ENCODE results near the gene B3GALT2. TPM values are rescaled to one million over a fixed set of nuclear protein-coding genes. Genes with fewer than 3 reads are reported as not detected.

Gene B3GALT2
- total and polyA plus RNA-seq, 2 of the 4 experiments (the other 2 are of a cell fraction): 1.8 to 4.5 TPM

DNA sequence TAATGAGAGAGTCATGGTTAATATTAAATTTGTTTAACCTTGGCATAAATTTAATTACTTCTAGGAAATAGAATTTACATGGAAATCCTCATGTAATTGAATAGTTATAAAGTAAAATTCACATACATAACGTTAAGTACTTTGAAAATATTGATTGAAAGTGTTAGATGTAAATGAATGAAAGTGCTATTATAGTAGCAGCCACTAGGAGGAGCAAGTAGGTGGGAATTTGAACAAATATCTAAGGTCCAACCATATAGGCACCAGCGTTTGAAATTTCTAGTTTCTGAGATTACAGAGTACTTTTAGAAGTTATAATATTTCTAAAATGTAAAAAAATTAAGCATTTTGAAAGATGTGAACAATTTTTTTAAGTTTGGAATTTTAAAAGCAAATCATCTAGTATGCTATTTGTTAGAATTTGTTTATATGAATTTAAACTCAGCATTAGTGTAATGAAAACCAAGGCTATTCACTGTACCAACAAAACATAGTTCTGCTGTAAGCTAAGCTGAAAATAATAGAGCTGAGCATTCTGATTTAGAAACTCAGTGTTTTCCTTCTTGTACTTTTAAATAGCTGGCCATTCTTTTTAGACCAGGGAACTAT, 3.3 kb downstream of the B3GALT2 start:
- Histone ChIP-seq H2AFZ (replicated peaks; ENCODE audit: low read length, poor library complexity) (no peak overlapping the region), H4K20me1 (ENCODE audit: insufficient read depth, low read length) (peaks cover 7% of the 10 kb centered on the region; the same call in 1 of the 2 replicates), H3K23ac (ENCODE audit: low read depth, low read length) (no peak overlapping the region), H3K9ac (ENCODE audit: low read depth, low read length) (peak overlapping the region; percentile 37; the same call in 1 of the 2 replicates), H2BK5ac (ENCODE audit: low read depth, low read length, poor library complexity, severe bottlenecking) (peak overlapping the region; percentile 24), H3K4me3 (ENCODE audit: insufficient read depth, low read depth, low read length) (peak overlapping the region; percentile 32; the same call in 1 of the 2 replicates), H3K27ac (ENCODE audit: insufficient read depth, low read length) (peak overlapping the region; percentile 52; the same call in 1 of the 2 replicates), H4K8ac (ENCODE audit: low read depth in 2 of 2, low read length in 2 of 2) (no peak overlapping the region), H2BK15ac (ENCODE audit: low read depth, low read length) (no peak overlapping the region), H3K79me1 (ENCODE audit: low read depth in 1 of 2, low read length in 2 of 2) (peaks cover 6 to 33% of the 10 kb centered on the region in 2 experiments; a peak in 3 of 4 replicates), H2BK20ac (ENCODE audit: low read depth, low read length) (no peak overlapping the region), H2AK5ac (ENCODE audit: low read depth, low read length) (no peak overlapping the region), H3K27me3 (ENCODE audit: control insufficient read depth, insufficient read depth, low read length) (no peaks in the 10 kb centered on the region), H3K14ac (replicated peaks; ENCODE audit: low read depth, low read length) (no peak overlapping the region), H3K4me2 (ENCODE audit: low read depth, low read length) (peak overlapping the region; percentile 83), H3K9me3 (ENCODE audit: control insufficient read depth, insufficient read depth, low read length) (no peaks in the 10 kb centered on the region), H3K36me3 (ENCODE audit: control insufficient read depth, insufficient read depth, low read length) (no peaks in the 10 kb centered on the region), H2BK120ac (ENCODE audit: low read depth, low read length) (no peak overlapping the region), H4K5ac (ENCODE audit: low read depth, low read length) (no peak overlapping the region), H4K91ac (ENCODE audit: insufficient read depth, low read depth, low read length) (no peak overlapping the region), H3K4me1 (ENCODE audit: control insufficient read depth, insufficient read depth, low read length) (peaks cover 6% of the 10 kb centered on the region; the same call in 1 of the 2 replicates), H3K18ac (ENCODE audit: low read depth, low read length) (no peak overlapping the region; the same call in 1 of the 2 replicates), H3K9me1 (ENCODE audit: insufficient read depth, low read length) (no peaks in the 10 kb centered on the region), H2AK9ac (replicated peaks; ENCODE audit: low read depth, low read length, poor library complexity) (no peak overlapping the region), H3K56ac (ENCODE audit: extremely low read depth, insufficient read depth, low read length) (no peak overlapping the region), H3K4ac (ENCODE audit: low read depth, low read length) (no peak overlapping the region)
- peak; percentile 71 for DNase-seq
- ChIA-PET POLR2A (ENCODE audit: unreplicated experiment) (no interaction called here), CTCF (interaction anchor here (0.5 to 1.1 kb wide), 4 partner anchors 129 to 1867 kb away, joined by 3 to 4 read pairs (median 4); no protein-coding TSS in a partner anchor)
- in situ Hi-C loops (cut with MboI; ENCODE audit: low sequenced_read_pairs) (loop anchor here (25.0 kb wide), 2 partner anchors 379 to 1104 kb away; no protein-coding TSS in a partner anchor), dilution Hi-C loops (cut with HindIII; ENCODE audit: low sequenced_read_pairs, unreplicated experiment) (no loop called here), intact Hi-C loops (cut with micrococcal nuclease) (loop anchor here (1.0 to 10.0 kb wide), 5 partner anchors 154 to 1112 kb away; no protein-coding TSS in a partner anchor)
- peak; percentile 79 for TF ChIP-seq RAD21 (IDR thresholded peaks at IDR 0.05; ENCODE audit: low read length)
- no peak for TF ChIP-seq RCOR1 (IDR thresholded peaks at IDR 0.05; ENCODE audit: insufficient replicate concordance, low read length)
- TF ChIP-seq, protein P1, sequence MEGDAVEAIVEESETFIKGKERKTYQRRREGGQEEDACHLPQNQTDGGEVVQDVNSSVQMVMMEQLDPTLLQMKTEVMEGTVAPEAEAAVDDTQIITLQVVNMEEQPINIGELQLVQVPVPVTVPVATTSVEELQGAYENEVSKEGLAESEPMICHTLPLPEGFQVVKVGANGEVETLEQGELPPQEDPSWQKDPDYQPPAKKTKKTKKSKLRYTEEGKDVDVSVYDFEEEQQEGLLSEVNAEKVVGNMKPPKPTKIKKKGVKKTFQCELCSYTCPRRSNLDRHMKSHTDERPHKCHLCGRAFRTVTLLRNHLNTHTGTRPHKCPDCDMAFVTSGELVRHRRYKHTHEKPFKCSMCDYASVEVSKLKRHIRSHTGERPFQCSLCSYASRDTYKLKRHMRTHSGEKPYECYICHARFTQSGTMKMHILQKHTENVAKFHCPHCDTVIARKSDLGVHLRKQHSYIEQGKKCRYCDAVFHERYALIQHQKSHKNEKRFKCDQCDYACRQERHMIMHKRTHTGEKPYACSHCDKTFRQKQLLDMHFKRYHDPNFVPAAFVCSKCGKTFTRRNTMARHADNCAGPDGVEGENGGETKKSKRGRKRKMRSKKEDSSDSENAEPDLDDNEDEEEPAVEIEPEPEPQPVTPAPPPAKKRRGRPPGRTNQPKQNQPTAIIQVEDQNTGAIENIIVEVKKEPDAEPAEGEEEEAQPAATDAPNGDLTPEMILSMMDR (conservative IDR thresholded peaks at IDR 0.05; ENCODE audit: low read depth, low read length): peak; percentile 77
- TF ChIP-seq MAZ (IDR thresholded peaks at IDR 0.05; ENCODE audit: borderline replicate concordance, low read depth, low read length): no peak
- TF ChIP-seq FOS (IDR thresholded peaks at IDR 0.05; ENCODE audit: low read depth, low read length): no peak
- TF ChIP-seq CEBPB (IDR thresholded peaks at IDR 0.05; ENCODE audit: low read depth, low read length): no peak
- TF ChIP-seq NFE2L2 (IDR thresholded peaks at IDR 0.05; ENCODE audit: low read depth, low read length): no peak
- TF ChIP-seq, protein P2, sequence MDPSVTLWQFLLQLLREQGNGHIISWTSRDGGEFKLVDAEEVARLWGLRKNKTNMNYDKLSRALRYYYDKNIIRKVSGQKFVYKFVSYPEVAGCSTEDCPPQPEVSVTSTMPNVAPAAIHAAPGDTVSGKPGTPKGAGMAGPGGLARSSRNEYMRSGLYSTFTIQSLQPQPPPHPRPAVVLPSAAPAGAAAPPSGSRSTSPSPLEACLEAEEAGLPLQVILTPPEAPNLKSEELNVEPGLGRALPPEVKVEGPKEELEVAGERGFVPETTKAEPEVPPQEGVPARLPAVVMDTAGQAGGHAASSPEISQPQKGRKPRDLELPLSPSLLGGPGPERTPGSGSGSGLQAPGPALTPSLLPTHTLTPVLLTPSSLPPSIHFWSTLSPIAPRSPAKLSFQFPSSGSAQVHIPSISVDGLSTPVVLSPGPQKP (IDR thresholded peaks at IDR 0.05; ENCODE audit: borderline replicate concordance, low read depth, low read length): no peak
- TF ChIP-seq, protein P3, sequence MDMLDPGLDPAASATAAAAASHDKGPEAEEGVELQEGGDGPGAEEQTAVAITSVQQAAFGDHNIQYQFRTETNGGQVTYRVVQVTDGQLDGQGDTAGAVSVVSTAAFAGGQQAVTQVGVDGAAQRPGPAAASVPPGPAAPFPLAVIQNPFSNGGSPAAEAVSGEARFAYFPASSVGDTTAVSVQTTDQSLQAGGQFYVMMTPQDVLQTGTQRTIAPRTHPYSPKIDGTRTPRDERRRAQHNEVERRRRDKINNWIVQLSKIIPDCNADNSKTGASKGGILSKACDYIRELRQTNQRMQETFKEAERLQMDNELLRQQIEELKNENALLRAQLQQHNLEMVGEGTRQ (IDR thresholded peaks at IDR 0.05; ENCODE audit: low read depth, low read length): no peak
- TF ChIP-seq CHD1 (IDR thresholded peaks at IDR 0.05; ENCODE audit: low read depth, low read length): no peak
- peak; percentile 60 for TF ChIP-seq SMC3 (IDR thresholded peaks at IDR 0.05; ENCODE audit: low read depth, low read length)
- TF ChIP-seq POLR2A (IDR thresholded peaks at IDR 0.05; ENCODE audit: low read depth, low read length): no peak
- peak; percentile 74 for ATAC-seq (ENCODE audit: low read depth)
- no CpG with 5 or more reads among the region's 2 CpGs for WGBS, 2 experiments (ENCODE audit: extremely low coverage in 2 of 2, insufficient read length in 1 of 2)
- BruUV-seq (replicated peaks): no TSS peak
